Mesothelial cell of epicardium (in vitro differentiated cells): ENCODE measurements around the gene CCR4. TPM values are rescaled to one million over a fixed set of nuclear protein-coding genes. Genes with fewer than 3 reads are reported as not detected.
A peak's percentile ranks its signal among the peaks of the same experiment; 100 is the strongest.

ENCODE experiments used
- DNase-seq, 2 experiments: peaks; one replicate each; pipeline ENCODE4 v3.0.0; 2021; ENCODE audit warnings: low spot score in 2 of 2; ENCODE audit not compliant: unreplicated experiment in 2 of 2
- H3K27ac Mint-ChIP-seq: 2 replicates; pipeline ENCODE4 v1.8.0; 2021; ENCODE audit warnings: mixed read lengths
- H3K27me3 Mint-ChIP-seq: 2 replicates; pipeline ENCODE4 v1.8.0; 2021; ENCODE audit warnings: low read depth, mixed read lengths
- H3K36me3 Mint-ChIP-seq: 2 replicates; pipeline ENCODE4 v1.8.0; 2021; ENCODE audit warnings: mixed read lengths
- H3K4me1 Mint-ChIP-seq: 2 replicates; pipeline ENCODE4 v1.8.0; 2021; ENCODE audit warnings: mixed read lengths
- H3K4me3 Mint-ChIP-seq: 2 replicates; pipeline ENCODE4 v1.8.0; 2021; ENCODE audit warnings: mild to moderate bottlenecking, moderate library complexity, mixed read lengths
- H3K9me3 Mint-ChIP-seq: 2 replicates; pipeline ENCODE4 v1.8.0; 2021; ENCODE audit warnings: mixed read lengths
- total RNA-seq: library from RNA; stranded (reverse); gene quantifications from 3 replicates; pipeline ENCODE4 v1.2.1, GENCODE V29; 2021
- TF ChIP-seq, protein P1 (sequence below): fragments of 200-600 bp; sonication (generic); IDR thresholded peaks from one replicate; pipeline ENCODE4 v1.5.0; 2021; ENCODE audit warnings: antibody characterized with exemption; ENCODE audit not compliant: unreplicated experiment

Gene CCR4
- total RNA-seq, 1 donor from 2014 or later, result not detected

GRCh38 chr3:32947789-32948238 is 3.6 kb upstream of the CCR4 start:
- Mint-ChIP-seq H3K4me1 (no peaks in the 10 kb centered on the region), H3K27ac (no peak overlapping the region), H3K9me3 (no peaks in the 10 kb centered on the region), H3K4me3 (no peak overlapping the region), H3K36me3 (no peaks in the 10 kb centered on the region), H3K27me3 (no peaks in the 10 kb centered on the region)
- TF ChIP-seq, protein P1, sequence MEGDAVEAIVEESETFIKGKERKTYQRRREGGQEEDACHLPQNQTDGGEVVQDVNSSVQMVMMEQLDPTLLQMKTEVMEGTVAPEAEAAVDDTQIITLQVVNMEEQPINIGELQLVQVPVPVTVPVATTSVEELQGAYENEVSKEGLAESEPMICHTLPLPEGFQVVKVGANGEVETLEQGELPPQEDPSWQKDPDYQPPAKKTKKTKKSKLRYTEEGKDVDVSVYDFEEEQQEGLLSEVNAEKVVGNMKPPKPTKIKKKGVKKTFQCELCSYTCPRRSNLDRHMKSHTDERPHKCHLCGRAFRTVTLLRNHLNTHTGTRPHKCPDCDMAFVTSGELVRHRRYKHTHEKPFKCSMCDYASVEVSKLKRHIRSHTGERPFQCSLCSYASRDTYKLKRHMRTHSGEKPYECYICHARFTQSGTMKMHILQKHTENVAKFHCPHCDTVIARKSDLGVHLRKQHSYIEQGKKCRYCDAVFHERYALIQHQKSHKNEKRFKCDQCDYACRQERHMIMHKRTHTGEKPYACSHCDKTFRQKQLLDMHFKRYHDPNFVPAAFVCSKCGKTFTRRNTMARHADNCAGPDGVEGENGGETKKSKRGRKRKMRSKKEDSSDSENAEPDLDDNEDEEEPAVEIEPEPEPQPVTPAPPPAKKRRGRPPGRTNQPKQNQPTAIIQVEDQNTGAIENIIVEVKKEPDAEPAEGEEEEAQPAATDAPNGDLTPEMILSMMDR, result peak; percentile 72
- DNase-seq, result peak; percentile 40 to 84

GRCh38 chr3:32948625-32949445 is 2.6 kb upstream of the CCR4 start:
- DNase-seq, result no peak
- Mint-ChIP-seq H3K36me3 (no peaks in the 10 kb centered on the region), H3K9me3 (no peaks in the 10 kb centered on the region), H3K27ac (no peak overlapping the region), H3K4me3 (no peak overlapping the region), H3K27me3 (no peaks in the 10 kb centered on the region), H3K4me1 (no peaks in the 10 kb centered on the region)
- TF ChIP-seq, protein P1, result no peak

- Mint-ChIP-seq H3K9me3 (no peaks in the 10 kb centered on the region), H3K4me1 (no peaks in the 10 kb centered on the region), H3K27me3 (no peaks in the 10 kb centered on the region), H3K27ac (no peak overlapping the region), H3K36me3 (no peaks in the 10 kb centered on the region), H3K4me3 (no peak overlapping the region)
- TF ChIP-seq, protein P1, result no peak
- DNase-seq, result no peak
These were observed 928 bp upstream of the CCR4 start for GRCh38 chr3:32950516-32950915.

DNA sequence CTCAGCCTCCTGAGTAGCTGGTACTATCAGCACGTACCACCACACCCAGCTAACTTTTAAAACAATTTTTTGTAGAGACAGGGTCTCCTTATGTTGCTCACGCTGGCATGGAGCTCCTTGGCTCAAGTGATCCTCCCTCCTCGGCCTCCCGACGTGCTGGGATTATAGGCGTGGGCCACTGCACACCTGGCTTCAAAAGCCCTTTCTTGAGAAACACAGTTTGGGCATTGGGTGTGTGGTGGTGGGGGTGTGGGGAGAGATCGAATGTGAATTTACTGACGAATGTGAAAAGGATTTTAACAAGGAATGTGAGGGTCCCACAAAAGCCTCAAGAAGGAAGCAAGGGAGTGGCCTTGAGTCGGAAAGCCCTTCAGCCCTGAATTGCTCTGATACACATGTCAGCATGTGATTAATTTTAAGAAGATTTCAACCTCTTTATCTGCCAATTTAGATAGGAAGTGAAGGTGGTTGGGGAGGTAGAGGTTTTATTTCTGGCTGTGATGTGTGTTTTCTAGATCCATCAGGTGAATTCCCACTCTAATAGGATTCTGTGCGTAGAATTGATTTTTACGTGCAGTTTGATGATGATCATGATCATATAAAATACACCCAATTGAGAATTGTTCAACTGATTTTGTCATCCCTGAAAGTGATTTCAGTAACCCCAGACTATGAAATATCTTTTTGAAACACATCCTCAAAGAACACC is 1.1 kb downstream of the CCR4 start:
- no peak overlapping the region for H3K27ac Mint-ChIP-seq
- no peak for DNase-seq
- TF ChIP-seq, protein P1, result no peak
- H3K27me3 Mint-ChIP-seq, result no peaks in the 10 kb centered on the region
- H3K4me3 Mint-ChIP-seq, result no peak overlapping the region
- H3K36me3 Mint-ChIP-seq, result no peaks in the 10 kb centered on the region
- no peaks in the 10 kb centered on the region for H3K9me3 Mint-ChIP-seq
- H3K4me1 Mint-ChIP-seq, result peaks cover 8% of the 10 kb centered on the region

GRCh38 chr3:32954506-32954905 is 3.1 kb downstream of the CCR4 start:
- H3K4me1 Mint-ChIP-seq, result peaks cover 21% of the 10 kb centered on the region
- H3K27me3 Mint-ChIP-seq, result no peaks in the 10 kb centered on the region
- H3K27ac Mint-ChIP-seq, result no peak overlapping the region
- no peak for DNase-seq
- no peak overlapping the region for H3K4me3 Mint-ChIP-seq
- H3K36me3 Mint-ChIP-seq, result no peaks in the 10 kb centered on the region
- TF ChIP-seq, protein P1, result no peak
- H3K9me3 Mint-ChIP-seq, result no peaks in the 10 kb centered on the region
